Femur (tissue), 1 donor: ENCODE results near the gene PARP2.
"Not testable (repeated sequence)": the region's sequence is repeated elsewhere in the genome, so short reads cannot be mapped to it uniquely, and the experiment has no call there.

Experiments used
- DNase-seq: peaks from one replicate; pipeline ENCODE4 v3.0.0-alpha.2; 2017

Gene PARP2, protein sequence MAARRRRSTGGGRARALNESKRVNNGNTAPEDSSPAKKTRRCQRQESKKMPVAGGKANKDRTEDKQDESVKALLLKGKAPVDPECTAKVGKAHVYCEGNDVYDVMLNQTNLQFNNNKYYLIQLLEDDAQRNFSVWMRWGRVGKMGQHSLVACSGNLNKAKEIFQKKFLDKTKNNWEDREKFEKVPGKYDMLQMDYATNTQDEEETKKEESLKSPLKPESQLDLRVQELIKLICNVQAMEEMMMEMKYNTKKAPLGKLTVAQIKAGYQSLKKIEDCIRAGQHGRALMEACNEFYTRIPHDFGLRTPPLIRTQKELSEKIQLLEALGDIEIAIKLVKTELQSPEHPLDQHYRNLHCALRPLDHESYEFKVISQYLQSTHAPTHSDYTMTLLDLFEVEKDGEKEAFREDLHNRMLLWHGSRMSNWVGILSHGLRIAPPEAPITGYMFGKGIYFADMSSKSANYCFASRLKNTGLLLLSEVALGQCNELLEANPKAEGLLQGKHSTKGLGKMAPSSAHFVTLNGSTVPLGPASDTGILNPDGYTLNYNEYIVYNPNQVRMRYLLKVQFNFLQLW

DNA sequence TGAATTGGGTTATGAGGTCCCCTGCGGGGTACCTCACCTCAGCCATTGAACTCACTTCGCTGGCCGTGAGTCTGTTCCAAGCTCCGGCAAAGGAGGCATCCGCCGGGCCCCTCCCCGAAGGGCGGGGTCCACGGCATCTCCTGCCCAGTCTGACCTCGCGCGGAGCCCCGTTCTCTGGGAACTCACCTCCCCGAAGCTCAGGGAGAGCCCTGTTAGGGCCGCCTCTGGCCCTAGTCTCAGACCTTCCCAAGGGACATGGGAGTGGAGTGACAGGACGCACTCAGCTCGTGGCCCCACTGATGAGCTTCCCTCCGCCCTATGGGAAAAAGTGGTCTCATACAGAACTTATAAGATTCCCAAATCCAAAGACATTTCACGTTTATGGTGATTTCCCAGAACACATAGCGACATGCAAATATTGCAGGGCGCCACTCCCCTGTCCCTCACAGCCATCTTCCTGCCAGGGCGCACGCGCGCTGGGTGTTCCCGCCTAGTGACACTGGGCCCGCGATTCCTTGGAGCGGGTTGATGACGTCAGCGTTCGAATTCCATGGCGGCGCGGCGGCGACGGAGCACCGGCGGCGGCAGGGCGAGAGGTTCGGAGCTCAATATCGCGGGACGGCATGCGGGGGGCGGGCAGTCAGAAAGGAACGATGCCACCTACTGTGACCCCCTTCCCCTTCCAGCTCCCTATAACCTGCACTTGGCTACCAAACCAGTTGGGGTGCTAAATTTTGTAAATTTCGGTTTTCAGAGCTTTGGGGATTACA, at the start of gene PARP2:
Gene PARP2 (plus strand): TSS at position 544 of the 770 bp plus-strand sequence. CDS start 7 bp downstream, at position 551.
- peak; percentile 98 for DNase-seq

DNA sequence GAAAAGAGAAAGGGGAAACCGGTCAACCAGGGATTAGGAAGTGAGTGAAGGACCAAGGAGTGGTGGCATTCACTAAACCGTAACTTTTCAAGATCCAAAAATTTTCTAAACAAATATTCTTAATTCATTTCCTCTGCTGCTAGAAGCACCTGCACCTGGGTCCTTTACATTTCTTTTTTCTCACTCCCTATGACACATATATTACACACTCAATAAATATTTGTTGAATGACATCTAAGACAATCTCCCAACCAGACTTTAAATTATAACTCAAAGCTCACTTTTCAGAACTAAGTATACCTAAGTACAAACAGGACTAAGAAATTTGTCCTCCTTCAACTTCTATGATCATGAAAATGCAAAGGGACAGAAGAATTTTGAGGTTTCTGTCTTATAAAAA, 48.8 kb upstream of the PARP2 start:
- no peak for DNase-seq

DNA sequence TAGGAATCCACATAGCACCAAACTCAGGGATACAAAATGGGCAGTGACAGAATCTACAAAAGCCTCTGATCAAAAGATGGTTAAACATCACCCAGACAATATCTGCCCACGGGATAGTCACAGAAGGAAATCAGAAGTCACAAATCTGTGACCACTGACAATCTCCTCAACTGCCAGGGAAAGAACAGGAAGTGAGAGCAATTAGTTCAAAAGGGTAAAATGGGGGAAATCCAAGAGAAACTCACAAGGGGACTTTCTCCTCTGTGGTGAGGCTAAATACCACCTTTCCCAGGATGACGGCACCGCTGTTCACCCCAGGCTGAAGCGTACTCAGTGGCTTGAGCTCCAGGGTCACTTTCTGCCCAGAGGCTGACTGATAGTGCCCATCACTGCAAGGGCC, 48.4 kb upstream of the PARP2 start:
- no peak for DNase-seq

DNA sequence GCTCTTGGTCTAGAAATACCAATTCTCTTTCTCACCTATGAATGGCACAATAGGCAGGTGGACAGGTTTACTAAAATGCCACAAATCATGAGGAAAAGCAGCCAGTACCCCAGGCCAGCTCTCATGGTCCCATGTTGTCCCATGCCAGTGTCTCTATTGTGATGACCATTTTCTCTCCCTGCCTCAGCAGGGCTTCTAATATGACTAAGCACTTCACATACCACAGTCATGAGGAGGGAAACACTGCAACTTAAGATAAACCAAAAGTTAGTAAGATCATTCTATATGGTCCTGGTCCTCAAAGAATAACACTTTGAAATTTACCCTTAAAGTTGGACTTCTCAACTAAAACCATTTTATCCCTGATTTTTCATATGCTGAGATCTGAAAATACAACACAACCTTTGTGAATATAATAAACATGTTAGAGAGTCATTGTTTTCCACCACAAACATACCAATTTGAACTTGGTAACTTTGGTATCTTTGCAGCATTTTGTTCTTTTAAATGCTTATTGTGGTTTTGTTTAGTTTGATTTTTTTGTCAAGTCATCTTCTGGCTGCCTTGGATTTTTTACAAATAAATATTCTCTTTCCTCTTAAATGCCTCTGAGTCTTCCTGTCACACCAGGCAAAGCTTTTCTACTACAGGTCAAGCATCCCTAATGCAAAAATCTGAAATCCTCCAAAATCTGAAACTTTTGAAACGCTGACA, 41.2 kb upstream of the PARP2 start:
- DNase-seq, result no peak

DNA sequence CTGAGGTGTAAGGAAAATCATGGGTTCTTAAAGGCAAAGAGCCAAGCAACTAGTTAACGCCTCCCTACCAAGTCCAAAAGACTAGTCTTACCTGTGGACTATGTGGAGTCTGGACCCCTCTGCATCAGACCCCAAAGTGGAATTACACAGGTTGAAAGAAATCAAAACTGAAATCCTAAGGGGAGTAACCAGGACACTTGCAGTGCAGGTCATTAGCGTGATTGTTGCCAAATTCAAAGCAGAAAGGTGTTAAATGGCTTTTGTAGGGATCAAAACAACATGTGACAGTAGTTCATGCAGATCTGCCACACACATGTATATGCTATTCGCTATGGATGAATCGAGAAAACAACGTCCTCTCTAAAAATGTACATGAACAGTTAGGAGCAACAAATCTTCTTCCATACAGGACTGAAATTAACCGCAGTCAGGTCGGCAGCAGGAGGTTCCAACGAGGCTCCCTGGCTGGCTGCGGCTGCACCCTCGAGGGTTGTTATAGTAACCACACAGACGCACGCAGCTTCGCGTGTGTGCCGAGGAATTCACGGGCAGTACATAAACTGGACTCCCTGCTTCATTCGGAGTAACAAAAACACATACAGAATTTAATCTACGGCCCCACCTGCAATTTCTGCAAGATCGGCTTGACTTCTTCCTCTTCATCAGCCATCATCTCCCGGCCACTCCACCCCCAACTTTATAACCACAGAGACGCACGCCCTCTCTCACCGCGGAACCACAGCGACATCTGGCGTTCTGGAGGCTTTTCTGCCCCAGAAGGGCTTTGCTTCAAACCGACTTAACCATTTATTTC, 38.0 kb upstream of the PARP2 start, which contains the start of gene TTC5:
Gene TTC5 (minus strand): TSS at position 687 of the 814 bp plus-strand sequence. CDS start 14 bp downstream, at position 673.
- peak; percentile 93 for DNase-seq

DNA sequence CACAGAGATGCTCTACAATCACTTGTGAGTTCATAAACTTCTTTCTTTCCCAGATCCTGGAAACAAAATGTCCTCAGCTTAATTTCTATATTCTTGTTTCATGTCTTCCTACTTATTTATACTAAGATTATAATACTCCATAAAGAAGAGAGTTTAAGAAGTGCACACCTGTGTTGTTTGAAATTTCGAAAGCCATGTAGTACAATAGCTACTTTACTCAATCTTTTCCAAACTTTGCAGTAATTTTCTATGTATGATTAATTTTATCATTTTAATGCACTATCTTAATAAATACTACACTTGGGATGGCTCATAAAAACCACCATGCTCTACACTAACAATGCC, 37.4 kb upstream of the PARP2 start:
- DNase-seq, result no peak

DNA sequence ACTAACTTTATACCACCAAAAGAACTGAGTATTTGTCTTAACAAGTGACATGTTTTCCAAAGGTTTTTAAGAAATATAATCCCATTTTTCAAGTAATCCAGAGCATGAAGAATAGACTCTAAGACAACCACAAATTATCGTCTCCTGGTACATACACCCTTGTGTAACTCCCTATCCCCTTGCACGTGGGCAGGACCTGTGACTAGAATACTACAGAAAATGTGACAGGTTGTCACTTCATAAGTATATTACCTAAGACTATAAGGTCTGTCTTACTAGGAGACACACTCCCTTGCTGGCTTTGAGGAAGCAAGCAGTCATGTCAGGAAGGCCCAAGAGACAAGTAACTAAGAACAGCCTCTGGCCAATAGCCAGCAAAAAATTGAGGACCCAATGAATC, 29.4 kb upstream of the PARP2 start:
- no peak for DNase-seq

DNA sequence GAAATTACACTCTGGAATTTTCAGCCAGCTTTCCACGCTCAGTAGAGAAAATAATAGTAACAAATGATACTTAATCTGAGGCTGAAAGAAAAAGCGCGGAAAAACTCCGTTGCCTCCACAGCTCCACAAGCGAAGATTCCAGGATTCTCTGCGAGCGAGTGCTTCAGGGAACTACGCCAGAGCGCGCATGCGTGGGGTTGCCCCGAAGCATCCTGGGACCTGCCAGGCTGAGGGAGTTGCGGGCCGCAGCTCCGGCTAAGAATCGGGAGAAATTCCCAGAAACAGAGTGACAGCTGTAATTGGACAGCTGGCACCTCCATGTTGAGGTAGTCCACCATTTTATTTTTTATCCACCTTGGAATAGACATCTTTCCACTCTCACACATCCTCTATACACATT, 25.7 kb upstream of the PARP2 start:
- DNase-seq, result no peak

DNA sequence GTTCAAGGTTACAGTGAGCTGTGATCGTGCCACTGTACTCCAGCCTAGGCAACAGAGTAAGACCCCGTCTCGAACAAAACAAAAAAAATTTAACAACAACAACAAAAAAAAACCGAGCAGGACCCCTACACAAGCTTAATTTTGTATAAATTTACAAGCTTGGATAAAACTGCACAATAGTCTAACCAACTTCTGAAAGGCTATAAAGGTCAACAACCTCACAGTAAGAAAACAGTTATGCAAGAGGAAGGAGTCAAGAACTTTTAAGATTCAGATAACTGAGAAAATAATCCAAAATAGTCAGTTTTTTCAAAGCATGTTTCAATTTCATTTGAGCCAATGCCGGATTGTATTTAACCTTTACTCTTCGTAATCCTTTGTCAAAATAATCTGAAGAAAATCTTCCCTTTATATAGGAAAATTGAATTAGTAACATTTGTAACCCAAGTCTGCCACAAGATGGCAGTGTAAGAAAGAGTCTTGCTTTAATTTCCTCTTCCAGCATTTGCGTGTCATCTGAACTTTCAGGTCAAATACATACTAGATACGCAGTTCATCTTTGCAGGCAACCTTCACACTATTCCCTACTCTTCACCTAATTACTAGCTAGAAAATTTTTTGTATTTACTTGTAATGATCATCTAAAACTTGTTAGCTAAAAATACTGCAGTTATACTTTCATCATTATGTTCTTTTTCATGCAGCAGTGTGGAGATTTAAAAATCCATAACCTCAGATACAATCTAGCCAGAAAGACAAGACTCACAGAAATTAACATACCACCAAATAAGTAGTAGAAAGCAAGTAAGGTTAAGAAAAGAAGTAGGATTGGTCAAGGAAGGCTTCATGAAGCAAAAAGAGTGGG, 16.2 kb upstream of the PARP2 start:
- no peak for DNase-seq

DNA sequence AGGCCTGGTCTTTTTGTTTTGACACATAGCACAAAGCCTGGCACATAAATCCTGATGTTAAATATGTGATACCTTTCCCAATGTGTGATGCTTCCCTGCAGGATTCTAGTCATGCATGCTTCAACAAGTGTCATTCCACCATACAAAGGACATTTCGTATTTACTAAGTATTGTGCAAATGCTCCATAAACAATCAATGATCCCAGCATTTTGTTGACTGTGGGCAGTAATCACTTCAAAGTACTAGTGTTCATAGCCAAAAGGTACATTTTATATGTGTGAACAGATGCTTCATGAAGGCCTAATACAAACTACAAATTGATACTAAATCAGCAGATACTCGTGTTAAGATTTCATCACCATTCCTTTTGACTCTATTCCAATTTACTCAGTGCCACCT, 14.7 kb upstream of the PARP2 start:
- no peak for DNase-seq

DNA sequence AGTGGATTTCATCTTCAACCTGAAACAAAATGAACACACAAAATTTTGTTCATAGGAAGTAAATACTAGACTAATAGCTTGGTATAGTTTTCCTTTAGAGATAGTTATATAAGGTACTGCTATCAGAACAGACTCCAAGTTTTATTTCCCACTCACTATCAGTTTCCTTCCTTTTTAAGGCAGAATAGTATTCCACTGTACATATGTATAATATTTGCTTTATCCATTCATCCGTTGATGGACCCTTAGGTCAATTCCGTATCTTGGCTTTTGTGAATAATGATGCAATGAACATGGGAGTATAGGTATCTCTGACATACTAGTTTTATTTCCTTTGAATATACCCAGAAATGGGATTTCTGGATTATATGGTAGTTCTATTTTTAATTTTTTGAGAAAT, 14.1 kb upstream of the PARP2 start:
- DNase-seq, result no peak

DNA sequence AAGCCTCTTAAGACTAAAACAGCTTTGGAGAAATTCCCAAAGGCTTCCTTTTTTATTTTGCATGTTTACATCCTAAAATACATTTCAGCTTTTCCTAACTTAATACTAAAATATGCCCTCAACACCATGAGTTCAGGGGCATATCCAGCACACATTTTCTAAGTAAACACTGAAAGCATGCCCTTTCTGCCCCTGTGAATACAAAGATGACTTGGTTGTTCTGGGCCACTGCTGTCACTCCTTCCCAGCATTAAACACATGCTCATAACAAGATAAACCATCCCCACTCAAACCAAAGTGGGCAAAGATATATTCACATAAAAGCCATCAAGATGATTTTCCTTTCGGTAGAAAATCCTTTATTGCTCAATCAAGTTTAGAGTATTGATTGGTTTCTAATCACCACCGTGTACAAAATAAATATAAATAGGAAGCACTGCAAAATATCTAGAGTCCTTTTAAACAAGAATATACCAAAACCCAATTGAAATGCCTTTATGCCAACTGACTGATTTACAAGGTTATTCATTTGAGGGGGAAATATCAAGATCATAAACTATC, 12.3 kb upstream of the PARP2 start:
- DNase-seq, result no peak

DNA sequence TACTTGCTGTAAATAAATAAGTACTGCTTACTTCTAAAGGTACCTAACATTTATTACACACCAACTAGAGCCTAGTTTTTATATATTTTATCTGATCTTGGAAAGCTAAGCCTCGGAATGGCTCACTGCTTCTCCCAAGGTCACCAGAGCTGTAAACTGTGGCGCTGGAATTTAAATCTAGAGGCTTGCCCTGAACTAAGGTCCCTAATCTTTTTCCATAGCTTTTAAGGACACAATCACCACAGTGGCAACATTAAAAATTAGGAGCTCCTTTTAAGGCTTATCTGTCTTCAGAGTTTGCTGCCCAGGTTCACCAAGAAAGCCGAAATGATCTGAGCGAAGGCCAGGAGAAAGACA, 11.0 kb upstream of the PARP2 start:
- no peak for DNase-seq

DNA sequence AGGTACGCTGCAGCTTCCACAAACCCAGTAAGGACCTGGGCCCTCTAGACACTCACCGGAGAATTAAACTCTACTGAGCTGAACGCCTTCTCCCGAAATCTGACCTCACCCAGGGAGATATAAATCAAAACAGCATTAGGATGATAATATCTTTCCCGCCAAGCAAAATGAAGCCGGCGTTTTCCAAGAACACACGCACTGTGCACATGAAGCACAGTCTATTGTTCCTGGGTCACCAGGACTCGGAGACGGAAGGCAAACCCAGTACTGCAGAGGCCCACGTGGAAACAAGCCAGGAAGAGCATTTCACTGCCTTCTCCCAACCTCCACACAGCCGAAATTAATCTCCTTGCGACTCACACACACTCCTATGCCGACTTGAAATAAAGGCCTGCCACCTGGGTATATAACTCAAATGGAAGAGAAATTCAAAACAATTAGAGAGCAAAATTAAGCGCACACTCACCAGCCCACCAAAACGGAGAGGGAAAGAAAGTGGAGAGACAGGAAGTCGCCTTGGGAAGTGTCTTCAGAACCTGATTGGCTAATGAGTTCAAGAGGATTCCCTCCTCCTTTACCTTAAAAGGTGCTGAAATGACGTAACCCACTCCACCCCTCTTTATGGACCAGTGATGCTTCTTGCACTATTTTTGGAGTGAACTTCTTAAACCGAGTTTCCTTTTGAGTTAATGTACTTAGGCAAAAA, 10.5 kb upstream of the PARP2 start, which contains the start of gene CCNB1IP1:
Gene CCNB1IP1 (minus strand): TSS at position 492 of the 706 bp plus-strand sequence. CDS start 16,756 bp downstream, outside the sequence.
- peak; percentile 66 for DNase-seq

DNA sequence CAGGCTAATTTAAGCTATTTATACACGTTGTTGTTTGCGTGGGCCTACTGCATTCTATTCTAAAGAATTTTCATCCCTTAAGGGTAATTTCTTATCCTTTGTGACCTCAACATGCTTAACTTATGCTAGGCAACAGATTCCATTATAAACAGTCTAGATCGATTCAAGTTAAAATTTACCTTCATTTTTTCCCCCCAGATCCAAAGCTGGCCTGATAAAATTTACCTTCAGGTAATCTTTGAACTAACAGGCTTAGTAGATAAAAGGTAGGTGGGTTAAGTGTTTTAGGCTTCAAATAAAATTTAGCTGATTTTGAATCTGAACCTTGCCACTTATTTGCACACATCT, 10.0 kb upstream of the PARP2 start:
- no peak for DNase-seq

DNA sequence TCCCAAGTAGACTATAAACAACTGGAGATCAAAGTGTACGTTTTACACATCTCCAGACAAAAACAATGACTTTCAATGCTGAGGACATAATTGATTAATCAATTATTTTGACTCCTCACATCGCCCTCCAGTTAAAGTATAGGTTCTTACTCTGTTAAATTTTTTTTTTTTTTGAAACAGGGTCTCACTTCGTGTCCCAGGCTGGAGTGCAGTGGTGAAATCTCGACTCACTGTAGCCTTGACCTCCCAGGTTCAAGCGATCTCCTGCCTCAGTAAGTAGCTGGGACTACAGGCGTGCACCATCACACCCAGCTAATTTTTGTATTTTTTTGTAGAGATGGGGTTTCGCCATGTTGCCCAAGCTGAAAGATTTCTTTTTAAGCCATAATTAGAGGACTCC, 9.4 kb upstream of the PARP2 start:
- DNase-seq, result no peak

DNA sequence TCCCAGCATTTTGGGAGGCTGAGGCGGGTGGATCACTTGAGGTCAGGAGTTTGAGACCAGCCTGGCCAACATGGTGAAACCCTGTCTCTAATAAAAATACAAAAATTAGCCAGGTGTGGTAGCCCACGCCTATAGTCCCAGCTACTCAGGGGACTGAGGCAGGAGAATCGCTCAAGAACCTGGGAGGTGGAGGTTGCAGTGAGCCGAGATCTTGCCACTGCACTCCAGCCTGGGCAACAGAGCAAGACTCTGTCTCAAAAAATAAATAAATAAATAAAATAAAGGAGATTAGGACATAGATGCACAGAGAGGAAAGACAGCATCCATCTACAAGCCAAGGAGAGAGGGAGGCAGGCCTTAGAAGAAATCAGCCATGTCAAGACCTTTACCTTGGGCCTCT, 2.4 kb upstream of the PARP2 start:
- DNase-seq, result not testable (repeated sequence)

DNA sequence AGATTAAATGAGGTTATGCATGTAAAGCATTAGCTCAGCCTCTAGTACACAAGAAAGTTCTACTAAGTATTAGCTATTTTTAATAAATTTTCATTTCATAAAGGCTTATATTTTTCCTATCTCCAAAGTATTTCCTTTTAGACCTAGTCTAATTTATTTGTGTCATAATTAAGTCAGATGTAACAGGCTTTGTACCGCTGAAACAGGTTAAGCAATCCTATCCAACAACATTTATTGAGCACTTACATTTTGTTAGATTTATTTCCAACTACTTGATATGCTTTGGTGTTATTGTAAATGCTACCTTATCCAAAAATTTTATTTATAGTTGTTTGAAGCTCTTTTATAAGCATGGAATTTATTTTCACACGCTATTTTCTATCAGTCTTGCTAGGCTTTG, 1.8 kb upstream of the PARP2 start:
- DNase-seq, result no peak

DNA sequence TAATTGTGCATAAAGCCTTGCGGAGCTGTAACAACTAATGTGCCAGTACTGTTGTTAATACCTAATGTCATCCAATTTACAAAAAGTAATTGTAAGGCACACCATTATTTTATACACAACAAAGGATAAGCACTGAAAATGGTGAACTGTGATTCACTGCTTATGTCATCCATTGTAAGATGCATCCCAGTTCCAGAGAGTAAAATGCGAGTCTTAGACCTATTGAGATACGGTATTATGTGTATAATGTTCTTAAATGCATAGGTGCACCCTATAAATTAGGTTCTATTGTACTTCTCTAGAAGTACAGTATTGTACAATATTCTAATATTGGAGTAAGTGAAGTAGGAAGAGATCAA, 406 bp downstream of the PARP2 start:
- DNase-seq, result no peak

DNA sequence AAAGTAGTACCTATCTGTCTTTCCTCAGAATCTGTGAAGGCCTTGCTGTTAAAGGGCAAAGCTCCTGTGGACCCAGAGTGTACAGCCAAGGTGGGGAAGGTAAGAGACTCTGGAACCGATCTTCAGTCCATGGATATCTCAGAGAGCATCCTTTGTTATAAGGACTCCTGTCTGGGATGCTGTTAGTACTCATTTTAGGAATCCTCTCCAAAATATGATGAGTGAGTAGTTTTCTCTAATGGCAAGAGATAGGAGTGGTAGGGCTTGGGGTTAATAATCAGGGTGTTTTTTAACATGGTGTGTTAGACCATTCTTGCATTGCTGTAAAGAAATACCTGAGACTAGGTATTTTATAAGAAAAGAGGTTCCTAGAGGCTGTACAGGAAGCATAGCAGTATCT, 1.9 kb downstream of the PARP2 start:
- no peak for DNase-seq

DNA sequence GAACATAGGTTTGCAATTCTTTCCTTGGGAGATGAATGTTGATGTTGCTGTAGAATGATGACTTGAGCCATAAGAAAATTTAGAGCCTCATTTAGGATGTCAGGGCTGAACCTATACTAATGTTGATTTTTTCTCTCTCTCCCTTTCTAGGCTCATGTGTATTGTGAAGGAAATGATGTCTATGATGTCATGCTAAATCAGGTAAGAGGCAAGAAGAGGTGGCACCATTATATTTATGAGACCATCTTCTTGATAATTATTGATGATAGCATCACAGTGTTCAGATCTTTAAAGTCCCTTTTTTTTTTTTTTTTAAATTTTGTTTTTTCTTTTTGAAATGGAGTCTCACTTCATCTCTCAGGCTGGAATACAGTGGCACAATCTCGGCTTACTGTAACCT, 3.3 kb downstream of the PARP2 start:
- no peak for DNase-seq
